Astrocyte of the spinal cord (primary cell): ENCODE data around the gene DEXI.
"Not testable (repeated sequence)": the region's sequence is repeated elsewhere in the genome, so short reads cannot be mapped to it uniquely, and the experiment has no call there.

Experiments
- DNase-seq: peaks from one replicate; pipeline ENCODE4 v3.0.0; 2011; ENCODE audit warnings: low read depth, low spot score
- H3K4me3 ChIP-seq: 2 replicates; pipeline ENCODE4 v1.5.1; 2011; ENCODE audit warnings: low read depth, mild to moderate bottlenecking, low read length, moderate library complexity
- in situ Hi-C: cut with HindIII; loops from 2 replicates; pipeline ENCODE4 v1.10.0; 2017; ENCODE audit warnings: low sequenced_read_pairs
- TF ChIP-seq, protein P1 (sequence below): IDR thresholded peaks from 2 replicates; pipeline ENCODE4 v1.5.1; 2012; ENCODE audit warnings: low read depth, mild to moderate bottlenecking, low read length, inconsistent platforms

DEXI gene

DNA sequence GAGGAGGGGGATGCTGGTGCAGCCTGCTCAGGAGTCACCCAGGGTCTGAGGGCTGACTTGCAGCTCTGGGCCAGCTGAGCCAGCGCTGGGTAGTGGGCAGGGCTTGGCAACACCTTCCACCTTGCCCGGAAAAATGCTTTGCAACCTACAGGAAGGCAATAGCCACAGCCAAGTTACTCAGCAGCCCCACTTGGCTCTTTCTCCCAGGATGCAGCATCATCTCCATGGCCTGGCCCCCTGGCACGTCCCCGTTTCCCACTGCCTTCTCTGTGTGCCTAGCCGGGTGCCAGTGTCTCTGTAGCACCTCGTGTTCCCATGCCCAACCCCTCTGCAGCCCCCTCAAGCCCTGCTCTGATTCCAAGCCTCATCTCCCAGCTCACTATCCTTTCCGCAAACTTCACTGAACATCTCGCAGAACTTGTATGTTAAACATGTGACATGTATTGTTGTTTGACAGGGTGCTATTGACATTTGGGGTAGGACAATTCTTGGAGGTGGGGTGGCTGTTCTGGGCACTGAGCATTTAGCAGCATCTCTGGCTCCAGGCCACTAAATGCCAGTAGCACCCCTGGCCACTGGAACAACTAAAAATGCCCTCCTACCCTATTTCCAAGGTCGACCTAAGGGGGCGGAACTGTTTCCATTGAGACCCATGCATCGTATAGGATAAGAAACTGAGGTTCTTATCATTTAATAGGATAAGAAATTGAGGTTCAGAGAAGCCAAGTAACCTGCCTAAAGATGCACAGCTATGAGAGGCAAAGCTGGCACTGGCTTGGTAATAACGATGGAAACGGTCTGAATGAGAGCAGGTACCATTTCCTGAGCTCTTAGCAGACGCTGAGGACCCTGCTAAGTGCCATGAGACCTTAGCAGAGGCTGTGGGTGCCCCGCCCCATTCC, 12.2 kb downstream of the DEXI start:
- no peak overlapping the region for H3K4me3 ChIP-seq
- in situ Hi-C loops: no loop called here
- TF ChIP-seq, protein P1, sequence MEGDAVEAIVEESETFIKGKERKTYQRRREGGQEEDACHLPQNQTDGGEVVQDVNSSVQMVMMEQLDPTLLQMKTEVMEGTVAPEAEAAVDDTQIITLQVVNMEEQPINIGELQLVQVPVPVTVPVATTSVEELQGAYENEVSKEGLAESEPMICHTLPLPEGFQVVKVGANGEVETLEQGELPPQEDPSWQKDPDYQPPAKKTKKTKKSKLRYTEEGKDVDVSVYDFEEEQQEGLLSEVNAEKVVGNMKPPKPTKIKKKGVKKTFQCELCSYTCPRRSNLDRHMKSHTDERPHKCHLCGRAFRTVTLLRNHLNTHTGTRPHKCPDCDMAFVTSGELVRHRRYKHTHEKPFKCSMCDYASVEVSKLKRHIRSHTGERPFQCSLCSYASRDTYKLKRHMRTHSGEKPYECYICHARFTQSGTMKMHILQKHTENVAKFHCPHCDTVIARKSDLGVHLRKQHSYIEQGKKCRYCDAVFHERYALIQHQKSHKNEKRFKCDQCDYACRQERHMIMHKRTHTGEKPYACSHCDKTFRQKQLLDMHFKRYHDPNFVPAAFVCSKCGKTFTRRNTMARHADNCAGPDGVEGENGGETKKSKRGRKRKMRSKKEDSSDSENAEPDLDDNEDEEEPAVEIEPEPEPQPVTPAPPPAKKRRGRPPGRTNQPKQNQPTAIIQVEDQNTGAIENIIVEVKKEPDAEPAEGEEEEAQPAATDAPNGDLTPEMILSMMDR: no peak

DNA sequence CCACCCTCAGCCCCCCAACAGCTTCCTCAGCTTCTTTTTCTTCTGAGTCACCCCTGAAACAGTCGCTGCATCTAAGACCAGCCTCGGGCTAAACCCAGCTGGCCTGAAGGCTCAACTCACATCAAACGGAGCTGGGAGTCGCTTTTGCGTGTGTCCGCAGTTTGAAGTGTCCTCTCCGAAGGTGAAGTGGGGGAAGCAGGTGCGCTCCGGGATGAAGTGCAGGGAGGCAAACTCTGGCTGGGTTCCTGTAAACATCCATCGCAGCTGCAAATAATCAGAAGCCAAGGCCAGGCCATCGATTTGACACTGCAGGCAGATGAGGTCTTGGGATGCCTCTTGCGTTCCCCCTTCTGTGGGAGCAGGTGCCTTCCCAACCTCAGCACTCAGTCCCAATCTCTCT, 13.2 kb downstream of the DEXI start:
- DNase-seq, H3K4me3 ChIP-seq, in situ Hi-C loops: not testable (repeated sequence)

More for the DNA sequence above, 12.2 kb downstream of the DEXI start:
- DNase-seq: peak; percentile 46

DNA sequence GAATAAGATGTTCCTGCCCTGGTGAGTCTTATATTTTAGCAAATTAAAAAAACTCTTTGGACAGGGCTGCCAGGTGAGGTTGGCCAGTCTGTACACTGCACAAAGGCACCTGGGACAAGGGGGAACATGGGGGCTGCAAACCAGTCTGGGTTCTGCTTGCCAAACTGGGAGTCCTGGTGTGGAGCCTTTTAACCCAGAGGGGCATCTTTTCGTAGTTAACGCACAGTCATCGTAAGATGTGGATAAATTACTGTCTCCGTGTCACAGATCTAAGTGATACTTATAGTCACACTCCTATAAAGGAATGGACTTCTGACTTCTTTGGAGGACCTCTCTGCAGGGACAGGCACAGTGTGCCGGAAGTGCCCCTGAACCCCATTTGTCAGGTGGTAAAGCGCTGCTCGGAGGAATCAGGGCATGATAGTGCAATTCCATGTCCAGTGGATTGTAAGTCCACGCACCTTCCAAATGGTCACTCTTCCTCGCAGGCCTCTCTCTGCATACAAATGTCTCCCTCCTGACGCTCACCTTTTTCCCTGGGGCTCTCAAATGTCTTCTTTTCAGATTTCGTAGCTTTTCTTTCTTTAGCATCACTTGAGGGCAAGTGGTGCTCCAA, 14.7 kb downstream of the DEXI start:
- H3K4me3 ChIP-seq: no peak overlapping the region
- DNase-seq: no peak
- TF ChIP-seq, protein P1: no peak
- in situ Hi-C loops: no loop called here

DNA sequence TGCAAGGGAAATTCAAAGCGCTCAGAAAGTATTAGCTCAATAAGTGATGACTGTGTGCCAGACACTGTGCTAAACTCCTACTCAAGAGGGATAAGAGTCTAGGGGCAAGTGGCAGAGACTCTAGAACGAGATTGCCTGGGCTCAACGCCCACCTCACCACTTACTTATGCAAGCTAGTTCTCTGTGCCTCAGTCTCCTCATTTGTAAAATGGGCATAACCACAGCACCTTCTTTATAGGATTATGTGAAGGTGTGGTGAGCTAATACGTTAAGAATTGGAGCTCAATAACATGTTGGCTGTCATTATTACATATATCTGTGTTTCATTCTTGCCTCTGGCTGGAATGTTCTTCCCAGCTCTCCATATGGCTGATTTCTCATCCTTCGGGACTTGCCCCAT, 15.4 kb downstream of the DEXI start:
- DNase-seq: no peak
- TF ChIP-seq, protein P1: no peak
- in situ Hi-C loops: no loop called here
- H3K4me3 ChIP-seq: no peak overlapping the region

DNA sequence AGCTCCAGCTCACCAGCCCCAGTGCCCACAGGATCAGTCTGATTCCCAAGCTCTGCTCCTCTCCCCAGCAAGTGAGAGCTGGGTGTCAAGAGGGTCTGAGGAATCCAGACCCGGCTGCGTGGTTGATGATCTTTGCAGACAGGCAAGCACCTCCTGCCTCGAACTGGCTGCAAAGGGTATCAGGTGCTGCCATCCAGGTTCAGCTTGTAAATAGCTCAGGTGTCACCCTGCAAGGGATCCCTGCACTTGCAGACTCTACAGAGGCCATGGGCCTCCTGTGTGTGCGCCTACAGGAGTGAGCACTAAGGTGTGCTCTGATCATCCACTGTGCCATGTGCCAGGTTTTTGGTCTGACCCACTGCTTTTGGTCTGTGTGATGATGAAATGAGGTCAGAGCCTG, 16.2 kb downstream of the DEXI start:
- DNase-seq: no peak
- in situ Hi-C loops: no loop called here
- no peak overlapping the region for H3K4me3 ChIP-seq
- TF ChIP-seq, protein P1: no peak

DNA sequence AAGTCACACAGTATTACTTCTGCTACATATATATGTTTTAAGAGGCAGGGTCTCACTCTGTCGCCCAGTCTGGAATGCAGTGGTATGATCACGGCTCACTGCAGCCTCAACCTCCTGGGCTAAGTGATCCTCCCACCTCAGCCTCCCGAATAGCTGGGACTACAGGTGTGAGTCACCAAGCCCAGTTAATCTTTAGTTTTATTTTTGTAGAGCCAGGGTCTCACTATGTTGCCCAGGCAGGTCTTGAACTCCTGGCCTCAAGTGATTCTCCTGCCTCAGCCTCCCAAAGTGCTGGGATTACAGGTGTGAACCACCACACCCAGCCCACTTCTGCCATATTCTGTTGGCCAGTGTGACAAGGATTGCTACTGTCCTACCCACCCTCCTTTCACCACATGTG, 17.0 kb downstream of the DEXI start:
- in situ Hi-C loops, H3K4me3 ChIP-seq, DNase-seq: not testable (repeated sequence)

DNA sequence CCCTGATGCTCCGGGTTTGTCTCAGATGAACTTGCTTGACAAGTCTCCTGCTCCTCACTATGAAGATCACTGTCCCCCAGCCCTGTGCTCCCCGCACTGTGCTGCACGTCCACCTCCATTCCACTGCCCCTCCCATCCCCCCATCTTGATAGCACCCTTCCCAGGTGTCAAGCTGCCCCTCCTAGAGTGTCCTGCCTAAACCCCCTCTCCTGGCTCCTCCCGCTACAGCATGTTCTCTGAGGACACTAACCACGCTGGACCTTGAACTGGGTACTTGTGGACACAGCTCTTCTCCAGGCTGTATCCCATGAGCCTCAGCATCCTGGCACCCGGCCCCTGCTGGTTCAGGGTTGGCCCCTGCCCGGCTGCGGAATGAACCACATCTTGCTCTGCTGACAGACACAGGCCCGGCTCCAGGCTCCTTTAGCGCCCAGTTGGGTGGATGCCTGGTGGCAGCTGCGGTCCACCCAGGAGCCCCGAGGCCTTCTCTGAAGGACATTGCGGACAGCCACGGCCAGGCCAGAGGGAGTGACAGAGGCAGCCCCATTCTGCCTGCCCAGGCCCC, 18.5 kb downstream of the DEXI start:
- TF ChIP-seq, protein P1: no peak
- in situ Hi-C loops: no loop called here
- DNase-seq: no peak
- no peak overlapping the region for H3K4me3 ChIP-seq
